WTC11 (cell line): ENCODE data around the gene SREBF1.

Experiments used
- E2F1 ChIP-seq: sonication (generic); formaldehyde crosslinking; IDR thresholded peaks from 2 replicates; pipeline ENCODE4 v1.8.0; 2022; ENCODE audit warnings: mild to moderate bottlenecking, missing genetic modification reagents
- ESRRA ChIP-seq: sonication (generic); formaldehyde crosslinking; IDR thresholded peaks from 2 replicates; pipeline ENCODE4 v1.8.1; 2022; ENCODE audit warnings: mild to moderate bottlenecking, missing genetic modification reagents, borderline replicate concordance
- FOXP1 ChIP-seq: sonication (generic); formaldehyde crosslinking; IDR thresholded peaks from 2 replicates; pipeline ENCODE4 v1.8.0; 2022; ENCODE audit warnings: missing genetic modification reagents, mild to moderate bottlenecking, moderate library complexity, borderline replicate concordance
- IRF2 ChIP-seq: sonication (generic); formaldehyde crosslinking; IDR thresholded peaks from 2 replicates; pipeline ENCODE4 v1.8.0; 2022; ENCODE audit warnings: low read depth, missing genetic modification reagents, borderline replicate concordance
- MAX ChIP-seq: sonication (generic); formaldehyde crosslinking; IDR thresholded peaks from 2 replicates; pipeline ENCODE4 v1.8.0; 2022; ENCODE audit warnings: mild to moderate bottlenecking, missing genetic modification reagents
- NFYB ChIP-seq: sonication (generic); formaldehyde crosslinking; conservative IDR thresholded peaks from 2 replicates; pipeline ENCODE4 v1.8.0; 2022; ENCODE audit warnings: low read depth, missing genetic modification reagents
- NR2C2 ChIP-seq: sonication (generic); formaldehyde crosslinking; IDR thresholded peaks from 2 replicates; pipeline ENCODE4 v1.8.0; 2022; ENCODE audit warnings: mild to moderate bottlenecking, missing genetic modification reagents
- SP1 ChIP-seq: sonication (generic); formaldehyde crosslinking; conservative IDR thresholded peaks from 2 replicates; pipeline ENCODE4 v1.8.1; 2022; ENCODE audit warnings: missing genetic modification reagents
- STAT6 ChIP-seq: sonication (generic); formaldehyde crosslinking; conservative IDR thresholded peaks from 2 replicates; pipeline ENCODE4 v1.8.1; 2023; ENCODE audit warnings: mild to moderate bottlenecking, low read depth, missing genetic modification reagents, moderate library complexity
- TF ChIP-seq, protein P1 (sequence below): sonication (generic); formaldehyde crosslinking; IDR thresholded peaks from 2 replicates; pipeline ENCODE4 v1.8.1; 2023; ENCODE audit warnings: mild to moderate bottlenecking, missing genetic modification reagents
- TF ChIP-seq, protein P2 (sequence below): fragments of 200-600 bp; IDR thresholded peaks from 2 replicates; pipeline ENCODE4 v1.8.0; 2022; ENCODE audit warnings: antibody characterized with exemption

DNA sequence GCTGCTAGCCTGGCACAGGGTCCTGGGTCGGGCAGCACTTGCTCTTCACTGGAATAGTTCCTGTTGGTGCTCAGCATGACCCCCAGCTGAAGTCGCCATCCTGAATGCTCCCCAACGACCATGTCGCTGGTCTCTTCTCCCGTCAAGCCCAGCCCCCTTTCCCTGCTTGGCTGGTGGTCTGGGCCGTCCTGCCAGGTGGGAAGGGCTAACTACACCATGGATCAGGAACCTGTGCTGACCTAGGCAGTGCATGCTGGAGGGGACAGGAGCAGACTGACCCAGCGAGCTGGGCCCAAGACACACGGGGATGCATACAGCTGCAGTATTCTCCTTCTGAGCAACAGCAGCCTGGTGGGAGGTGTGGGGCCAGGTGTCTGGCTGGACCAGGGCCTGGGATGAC, 9.2 kb upstream of the SREBF1 start:
- TF ChIP-seq IRF2 (CRISPR knock-in tag) (no peak), NFYB (CRISPR knock-in tag) (no peak), STAT6 (CRISPR knock-in tag) (no peak), ESRRA (CRISPR knock-in tag) (no peak), NR2C2 (CRISPR knock-in tag) (no peak), E2F1 (CRISPR knock-in tag) (no peak), MAX (CRISPR knock-in tag) (no peak), FOXP1 (CRISPR knock-in tag) (no peak), SP1 (CRISPR knock-in tag) (no peak)
- TF ChIP-seq, protein P1, sequence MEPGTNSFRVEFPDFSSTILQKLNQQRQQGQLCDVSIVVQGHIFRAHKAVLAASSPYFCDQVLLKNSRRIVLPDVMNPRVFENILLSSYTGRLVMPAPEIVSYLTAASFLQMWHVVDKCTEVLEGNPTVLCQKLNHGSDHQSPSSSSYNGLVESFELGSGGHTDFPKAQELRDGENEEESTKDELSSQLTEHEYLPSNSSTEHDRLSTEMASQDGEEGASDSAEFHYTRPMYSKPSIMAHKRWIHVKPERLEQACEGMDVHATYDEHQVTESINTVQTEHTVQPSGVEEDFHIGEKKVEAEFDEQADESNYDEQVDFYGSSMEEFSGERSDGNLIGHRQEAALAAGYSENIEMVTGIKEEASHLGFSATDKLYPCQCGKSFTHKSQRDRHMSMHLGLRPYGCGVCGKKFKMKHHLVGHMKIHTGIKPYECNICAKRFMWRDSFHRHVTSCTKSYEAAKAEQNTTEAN (CRISPR knock-in tag), result no peak
- TF ChIP-seq, protein P2, sequence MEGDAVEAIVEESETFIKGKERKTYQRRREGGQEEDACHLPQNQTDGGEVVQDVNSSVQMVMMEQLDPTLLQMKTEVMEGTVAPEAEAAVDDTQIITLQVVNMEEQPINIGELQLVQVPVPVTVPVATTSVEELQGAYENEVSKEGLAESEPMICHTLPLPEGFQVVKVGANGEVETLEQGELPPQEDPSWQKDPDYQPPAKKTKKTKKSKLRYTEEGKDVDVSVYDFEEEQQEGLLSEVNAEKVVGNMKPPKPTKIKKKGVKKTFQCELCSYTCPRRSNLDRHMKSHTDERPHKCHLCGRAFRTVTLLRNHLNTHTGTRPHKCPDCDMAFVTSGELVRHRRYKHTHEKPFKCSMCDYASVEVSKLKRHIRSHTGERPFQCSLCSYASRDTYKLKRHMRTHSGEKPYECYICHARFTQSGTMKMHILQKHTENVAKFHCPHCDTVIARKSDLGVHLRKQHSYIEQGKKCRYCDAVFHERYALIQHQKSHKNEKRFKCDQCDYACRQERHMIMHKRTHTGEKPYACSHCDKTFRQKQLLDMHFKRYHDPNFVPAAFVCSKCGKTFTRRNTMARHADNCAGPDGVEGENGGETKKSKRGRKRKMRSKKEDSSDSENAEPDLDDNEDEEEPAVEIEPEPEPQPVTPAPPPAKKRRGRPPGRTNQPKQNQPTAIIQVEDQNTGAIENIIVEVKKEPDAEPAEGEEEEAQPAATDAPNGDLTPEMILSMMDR, result no peak
